Measurements from ENCODE around the gene GMPPA.

DNA sequence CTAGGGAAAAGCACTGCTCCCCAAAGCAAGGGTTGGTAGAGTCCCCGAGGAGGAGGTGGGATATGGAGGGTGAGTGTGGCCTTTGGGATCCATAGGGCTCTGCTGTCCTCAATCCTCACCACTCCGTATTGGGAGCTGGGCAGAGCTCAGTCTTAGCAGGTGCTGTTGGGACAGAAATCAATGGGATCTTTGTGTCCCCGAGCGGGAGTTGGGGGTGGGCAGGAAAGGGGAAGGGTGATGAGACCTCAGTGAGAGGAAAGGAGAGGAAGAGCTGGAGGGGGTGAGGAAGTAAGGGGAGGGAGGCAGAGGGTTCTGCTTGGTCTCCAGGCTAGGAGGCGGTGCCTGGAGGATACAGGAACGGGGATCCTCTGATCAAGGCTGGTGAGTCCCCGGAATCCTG is 18.2 kb downstream of the GMPPA start:
- TF ChIP-seq, protein P1, sequence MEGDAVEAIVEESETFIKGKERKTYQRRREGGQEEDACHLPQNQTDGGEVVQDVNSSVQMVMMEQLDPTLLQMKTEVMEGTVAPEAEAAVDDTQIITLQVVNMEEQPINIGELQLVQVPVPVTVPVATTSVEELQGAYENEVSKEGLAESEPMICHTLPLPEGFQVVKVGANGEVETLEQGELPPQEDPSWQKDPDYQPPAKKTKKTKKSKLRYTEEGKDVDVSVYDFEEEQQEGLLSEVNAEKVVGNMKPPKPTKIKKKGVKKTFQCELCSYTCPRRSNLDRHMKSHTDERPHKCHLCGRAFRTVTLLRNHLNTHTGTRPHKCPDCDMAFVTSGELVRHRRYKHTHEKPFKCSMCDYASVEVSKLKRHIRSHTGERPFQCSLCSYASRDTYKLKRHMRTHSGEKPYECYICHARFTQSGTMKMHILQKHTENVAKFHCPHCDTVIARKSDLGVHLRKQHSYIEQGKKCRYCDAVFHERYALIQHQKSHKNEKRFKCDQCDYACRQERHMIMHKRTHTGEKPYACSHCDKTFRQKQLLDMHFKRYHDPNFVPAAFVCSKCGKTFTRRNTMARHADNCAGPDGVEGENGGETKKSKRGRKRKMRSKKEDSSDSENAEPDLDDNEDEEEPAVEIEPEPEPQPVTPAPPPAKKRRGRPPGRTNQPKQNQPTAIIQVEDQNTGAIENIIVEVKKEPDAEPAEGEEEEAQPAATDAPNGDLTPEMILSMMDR (IDR thresholded peaks at IDR 0.05; ENCODE audit: poor library complexity), result no peak
- TF ChIP-seq EZH2phosphoT487 (IDR thresholded peaks at IDR 0.05; ENCODE audit: low read depth, severe bottlenecking, unreplicated experiment), result no peak
